Progenitor cell of endocrine pancreas (in vitro differentiated cells): ENCODE results near the gene MTAP. TPM values are rescaled to one million over a fixed set of nuclear protein-coding genes. Genes with fewer than 3 reads are reported as not detected.
"Not testable (repeated sequence)": the region's sequence is repeated elsewhere in the genome, so short reads cannot be mapped to it uniquely, and the experiment has no call there.

ENCODE experiments used
- DNase-seq: peaks from one replicate; pipeline ENCODE4 v3.0.0; 2021; ENCODE audit warnings: low spot score; ENCODE audit not compliant: unreplicated experiment
- H3K27ac Mint-ChIP-seq: 2 replicates; pipeline ENCODE4 v1.8.0; 2021; ENCODE audit warnings: mild to moderate bottlenecking, moderate library complexity, mixed read lengths
- H3K27me3 Mint-ChIP-seq: 2 replicates; pipeline ENCODE4 v1.8.0; 2021; ENCODE audit warnings: mixed read lengths
- H3K36me3 Mint-ChIP-seq: 2 replicates; pipeline ENCODE4 v1.8.0; 2022; ENCODE audit warnings: mixed read lengths; ENCODE audit not compliant: insufficient read depth
- H3K4me1 Mint-ChIP-seq: 2 replicates; pipeline ENCODE4 v1.8.0; 2021; ENCODE audit warnings: low read depth, mixed read lengths
- H3K4me3 Mint-ChIP-seq: 2 replicates; pipeline ENCODE4 v1.8.0; 2021; ENCODE audit warnings: low read depth, mild to moderate bottlenecking, moderate library complexity, mixed read lengths
- H3K9me3 Mint-ChIP-seq: 2 replicates; pipeline ENCODE4 v1.8.0; 2021; ENCODE audit warnings: low read depth, mixed read lengths
- CTCF ChIP-seq: fragments of 200-600 bp; sonication (generic); IDR thresholded peaks from one replicate; pipeline ENCODE4 v1.5.0; 2021; ENCODE audit warnings: antibody characterized with exemption, mild to moderate bottlenecking; ENCODE audit not compliant: unreplicated experiment
- total RNA-seq: library from RNA; stranded (reverse); gene quantifications from 2 replicates; pipeline ENCODE4 v1.2.1, GENCODE V29; 2021

The MTAP gene
- total RNA-seq, 1 donor from 2014 or later: 73.4 TPM

GRCh38 chr9:21945606-21946005 lies 143.2 kb downstream of the MTAP start:
- no peaks in the 10 kb centered on the region for H3K36me3 Mint-ChIP-seq
- TF ChIP-seq CTCF: no peak
- no peak for DNase-seq
- H3K27ac Mint-ChIP-seq: no peak overlapping the region
- H3K27me3 Mint-ChIP-seq: peaks cover 8% of the 10 kb centered on the region
- H3K4me3 Mint-ChIP-seq: no peak overlapping the region
- H3K9me3 Mint-ChIP-seq: peaks cover 8% of the 10 kb centered on the region
- H3K4me1 Mint-ChIP-seq: no peaks in the 10 kb centered on the region

- no peak for TF ChIP-seq CTCF
- peaks cover 39% of the 10 kb centered on the region for H3K27me3 Mint-ChIP-seq
- DNase-seq: no peak
- H3K4me1 Mint-ChIP-seq: no peaks in the 10 kb centered on the region
- peaks cover 9% of the 10 kb centered on the region for H3K9me3 Mint-ChIP-seq
- peaks cover 4% of the 10 kb centered on the region for H3K36me3 Mint-ChIP-seq
- no peak overlapping the region for H3K27ac Mint-ChIP-seq
- no peak overlapping the region for H3K4me3 Mint-ChIP-seq
Measured at GRCh38 chr9:21958833-21959232, 156.4 kb downstream of the MTAP start.

GRCh38 chr9:21959268-21959667 lies 156.8 kb downstream of the MTAP start:
- H3K4me3 Mint-ChIP-seq, DNase-seq, H3K4me1 Mint-ChIP-seq, H3K36me3 Mint-ChIP-seq, H3K27ac Mint-ChIP-seq, H3K9me3 Mint-ChIP-seq: not testable (repeated sequence)
- H3K27me3 Mint-ChIP-seq: peaks cover 42% of the 10 kb centered on the region

GRCh38 chr9:21961569-21961968 lies 159.1 kb downstream of the MTAP start:
- TF ChIP-seq CTCF: no peak
- H3K9me3 Mint-ChIP-seq: peaks cover 10% of the 10 kb centered on the region

GRCh38 chr9:21964925-21965385 lies 162.5 kb downstream of the MTAP start:
- no peak for TF ChIP-seq CTCF
- no peak for DNase-seq
- H3K27me3 Mint-ChIP-seq: peaks cover 96% of the 10 kb centered on the region
- peaks cover 2% of the 10 kb centered on the region for H3K4me1 Mint-ChIP-seq
- no peak overlapping the region for H3K27ac Mint-ChIP-seq
- peak overlapping the region; percentile 44 for H3K4me3 Mint-ChIP-seq
- peaks cover 4% of the 10 kb centered on the region for H3K36me3 Mint-ChIP-seq
- H3K9me3 Mint-ChIP-seq: peaks cover 10% of the 10 kb centered on the region

More at GRCh38 chr9:21961569-21961968, 159.1 kb downstream of the MTAP start:
- Mint-ChIP-seq H3K27me3 (peaks cover 65% of the 10 kb centered on the region), H3K4me1 (no peaks in the 10 kb centered on the region), H3K27ac (no peak overlapping the region), H3K36me3 (peaks cover 4% of the 10 kb centered on the region), H3K4me3 (no peak overlapping the region)
- DNase-seq: no peak

GRCh38 chr9:21965401-21965951 lies 163.0 kb downstream of the MTAP start:
- peak; percentile 40 for DNase-seq
- Mint-ChIP-seq H3K27me3 (peaks cover 96% of the 10 kb centered on the region), H3K36me3 (peaks cover 4% of the 10 kb centered on the region), H3K9me3 (peaks cover 10% of the 10 kb centered on the region), H3K4me1 (peaks cover 2% of the 10 kb centered on the region), H3K27ac (no peak overlapping the region), H3K4me3 (peak overlapping the region; percentile 44)
- peak; percentile 59 for TF ChIP-seq CTCF
